Measurements from ENCODE around the gene CBFA2T2. TPM values are rescaled to one million over a fixed set of nuclear protein-coding genes. Genes with fewer than 3 reads are reported as not detected.

CBFA2T2 gene
- total RNA-seq, result 3.7 and 5.0 TPM in 2 replicates

GRCh38 chr20:33490023-33490933 lies at the start of gene CBFA2T2:
CBFA2T2 (plus strand) TSS chr20:33490096; CDS start chr20:33490268, 172 bp downstream.

DNA sequence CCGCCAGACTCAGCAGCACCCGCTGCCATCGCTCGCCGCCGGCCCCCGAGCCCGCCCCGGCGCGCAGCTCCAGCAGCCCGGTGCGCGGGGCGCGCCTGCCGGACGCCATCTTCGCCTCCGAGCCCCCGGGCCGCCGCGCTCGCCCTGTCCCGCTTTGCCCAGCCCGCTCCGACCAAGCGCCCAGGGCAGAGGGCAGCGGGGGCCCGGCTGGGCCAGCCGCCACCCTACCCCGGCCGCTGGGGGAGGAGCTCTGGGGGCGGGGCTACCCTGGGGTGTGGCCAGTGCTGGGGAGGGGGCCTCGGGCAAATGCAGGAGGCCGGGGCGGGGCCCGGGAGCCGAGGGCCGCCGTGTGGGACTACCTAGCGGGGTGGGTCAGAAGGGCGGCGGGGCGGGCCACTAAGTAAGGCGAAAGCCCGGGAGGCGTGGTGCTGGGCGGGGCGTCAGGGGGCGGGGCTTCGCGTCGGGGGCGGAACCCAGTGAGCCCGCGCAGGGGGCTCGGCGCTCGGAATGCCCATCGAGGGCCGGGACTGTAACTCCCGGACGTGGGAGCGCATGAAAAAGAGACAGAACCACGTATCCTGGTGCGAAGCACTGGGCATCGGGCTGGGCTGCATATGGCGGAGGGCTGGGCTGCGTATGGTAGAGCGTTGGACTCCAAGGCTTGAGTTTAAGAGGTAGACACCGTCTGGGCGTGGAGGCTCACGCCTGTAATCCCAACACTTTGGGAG lies 46.2 kb upstream of the CBFA2T2 start, which contains the start of gene SNTA1:
Gene SNTA1 (minus strand): TSS at position 252 of the 728 bp plus-strand sequence. CDS start 143 bp downstream, at position 109.

DNA sequence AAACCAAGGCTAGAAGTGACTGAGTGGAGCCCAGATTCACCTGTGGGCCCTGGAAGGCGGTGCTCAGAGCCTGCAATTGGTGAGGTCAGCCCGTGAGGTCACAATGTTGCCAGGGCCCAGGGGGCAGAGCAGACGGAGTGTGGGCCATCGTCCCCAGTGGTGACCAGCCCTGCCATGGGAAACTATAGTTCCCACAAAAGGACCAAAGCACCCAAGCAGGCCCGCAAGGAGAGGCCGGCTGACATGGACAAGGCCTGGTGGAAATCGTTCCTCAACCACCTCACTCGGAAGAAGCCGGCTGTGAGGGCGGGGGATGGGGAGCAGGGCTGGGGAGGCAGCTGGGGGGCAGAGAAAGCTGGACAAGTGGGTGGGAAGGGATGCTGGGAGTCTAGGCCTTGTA lies 172.3 kb downstream of the CBFA2T2 start, which contains the start of gene C20orf144:
Gene C20orf144 (plus strand): TSS at position 156 of the 400 bp plus-strand sequence. CDS start 19 bp downstream, at position 175.

GRCh38 chr20:33666293-33667244 lies 176.7 kb downstream of the CBFA2T2 start, which contains the start of gene ACTL10:
ACTL10 (plus strand) TSS chr20:33666943; CDS start chr20:33667498, 555 bp downstream.

DNA sequence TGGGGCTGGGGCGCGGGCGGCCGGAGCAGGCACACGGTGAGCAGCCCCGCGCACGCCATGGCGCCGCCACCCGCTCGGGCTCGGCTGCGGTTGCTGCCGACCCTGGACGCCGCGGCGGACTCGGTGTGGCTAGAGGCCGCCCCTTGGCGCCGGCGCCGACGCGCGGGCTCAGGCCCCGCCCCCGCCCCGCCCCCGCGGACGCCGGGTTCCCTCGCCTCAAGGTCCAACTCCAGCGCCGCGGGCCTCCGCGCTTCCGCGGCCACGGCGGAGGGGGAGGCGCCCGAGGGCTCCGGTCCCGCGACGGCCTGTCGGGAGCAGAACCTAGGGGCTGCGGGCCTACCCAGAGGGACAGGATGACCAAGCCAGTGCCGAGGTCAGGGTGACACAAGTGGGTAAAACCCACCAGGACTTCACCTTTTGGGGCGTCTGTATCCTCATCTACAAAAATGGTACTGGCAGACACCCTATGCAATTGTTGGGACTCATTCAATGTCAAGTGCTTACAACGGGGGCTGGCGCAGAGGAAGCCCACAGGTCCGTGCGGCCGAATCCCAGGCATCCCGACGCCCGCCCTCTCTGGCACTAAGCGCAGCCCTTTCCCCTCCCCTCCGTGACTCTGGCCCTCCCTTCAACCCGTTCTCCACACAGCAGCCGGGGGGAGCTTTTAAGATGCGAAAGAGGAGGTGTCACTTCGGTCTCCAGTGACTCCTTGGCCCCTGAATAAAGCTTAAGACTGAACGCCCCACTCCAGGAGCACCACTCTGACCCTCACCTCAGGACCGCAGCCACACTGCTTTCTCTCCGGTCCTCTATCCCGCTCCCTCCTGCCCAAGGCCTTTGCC lies 184.6 kb downstream of the CBFA2T2 start, which contains the start of gene NECAB3:
Gene NECAB3 (minus strand): TSS at position 135 of the 842 bp plus-strand sequence. CDS start 76 bp downstream, at position 59.

GRCh38 chr20:33686100-33686983 lies 196.4 kb downstream of the CBFA2T2 start, which contains the start of gene E2F1:
E2F1 (minus strand) TSS chr20:33686385; CDS start chr20:33686264, 121 bp downstream.

Other genes with a start within 250 kb of the CBFA2T2 start
- gene BPIFB1, start 206.9 kb upstream of the CBFA2T2 start, total RNA-seq, result not detected in 2 replicates
- 18.7 and 19.8 TPM in 2 replicates for gene CDK5RAP1, start 88.6 kb upstream of the CBFA2T2 start, total RNA-seq
- gene SNTA1, start 46.3 kb upstream of the CBFA2T2 start, total RNA-seq, result 24.6 and 24.9 TPM in 2 replicates
- 0.09 and 0.14 TPM in 2 replicates for gene C20orf144, start 172.2 kb downstream of the CBFA2T2 start, total RNA-seq
- 1.3 and 1.9 TPM in 2 replicates for gene ACTL10, start 176.8 kb downstream of the CBFA2T2 start, total RNA-seq
- gene NECAB3, start 184.3 kb downstream of the CBFA2T2 start, total RNA-seq, result 24.0 and 33.2 TPM in 2 replicates
- gene E2F1, start 196.3 kb downstream of the CBFA2T2 start, total RNA-seq, result 1.00 and 1.5 TPM in 2 replicates
- gene PXMP4, start 230.2 kb downstream of the CBFA2T2 start, total RNA-seq, result 5.4 and 5.7 TPM in 2 replicates
- gene ZNF341, start 241.9 kb downstream of the CBFA2T2 start, total RNA-seq, result 0.85 and 1.1 TPM in 2 replicates